Measurements from ENCODE around the gene ARL5A. TPM values are rescaled to one million over a fixed set of nuclear protein-coding genes. Genes with fewer than 3 reads are reported as not detected.

The ARL5A gene
- total and polyA plus RNA-seq, 2 of the 4 experiments (the other 2 are of a cell fraction): 22.3 to 45.5 TPM

- Histone ChIP-seq H3K27ac (ENCODE audit: insufficient read depth, low read length) (peak overlapping the region; percentile 53), H3K4ac (ENCODE audit: low read depth, low read length) (peak overlapping the region; percentile 90), H3K23ac (ENCODE audit: low read depth, low read length) (peak overlapping the region; percentile 96), H4K20me1 (ENCODE audit: insufficient read depth, low read length) (peaks cover 14% of the 10 kb centered on the region), H4K5ac (ENCODE audit: low read depth, low read length) (peak overlapping the region; percentile 9), H2BK20ac (ENCODE audit: low read depth, low read length) (no peak overlapping the region), H3K79me1 (ENCODE audit: low read depth in 1 of 2, low read length in 2 of 2) (peaks cover 6 to 26% of the 10 kb centered on the region in 2 experiments; a peak in 3 of 4 replicates), H4K91ac (ENCODE audit: insufficient read depth, low read depth, low read length) (peak overlapping the region; percentile 74), H2AFZ (replicated peaks; ENCODE audit: low read length, poor library complexity) (peak overlapping the region; percentile 95), H3K9me1 (ENCODE audit: insufficient read depth, low read length) (peaks cover 6% of the 10 kb centered on the region; the same call in 1 of the 2 replicates), H3K4me3 (ENCODE audit: insufficient read depth, low read depth, low read length) (peak overlapping the region; percentile 80), H2BK120ac (ENCODE audit: low read depth, low read length) (no peak overlapping the region; the same call in 1 of the 2 replicates), H2BK15ac (ENCODE audit: low read depth, low read length) (no peak overlapping the region), H3K27me3 (ENCODE audit: control insufficient read depth, insufficient read depth, low read length) (no peaks in the 10 kb centered on the region), H3K4me2 (ENCODE audit: low read depth, low read length) (peak overlapping the region; percentile 95), H3K4me1 (ENCODE audit: control insufficient read depth, insufficient read depth, low read length) (peaks cover 4% of the 10 kb centered on the region), H3K18ac (ENCODE audit: low read depth, low read length) (no peak overlapping the region), H3K14ac (replicated peaks; ENCODE audit: low read depth, low read length) (peak overlapping the region; percentile 94), H2AK5ac (ENCODE audit: low read depth, low read length) (peak overlapping the region; percentile 35; the same call in 1 of the 2 replicates), H3K9me3 (ENCODE audit: control insufficient read depth, insufficient read depth, low read length) (no peaks in the 10 kb centered on the region), H2BK5ac (ENCODE audit: low read depth, low read length, poor library complexity, severe bottlenecking) (peak overlapping the region; percentile 70), H4K8ac (ENCODE audit: low read depth in 2 of 2, low read length in 2 of 2) (peak overlapping the region; percentile 63 to 91; a peak in 2 of 4 replicates), H3K56ac (ENCODE audit: extremely low read depth, insufficient read depth, low read length) (peak overlapping the region; percentile 24; the same call in 1 of the 2 replicates), H2AK9ac (replicated peaks; ENCODE audit: low read depth, low read length, poor library complexity) (peak overlapping the region; percentile 73), H3K9ac (ENCODE audit: low read depth, low read length) (peak overlapping the region; percentile 90), H3K36me3 (ENCODE audit: control insufficient read depth, insufficient read depth, low read length) (no peaks in the 10 kb centered on the region)
- peak; percentile 16 for DNase-seq
- ChIA-PET POLR2A (ENCODE audit: unreplicated experiment) (interaction anchor here (0.8 kb wide), 1 partner anchor 10 kb away, joined by 4 read pairs; no protein-coding TSS in a partner anchor), CTCF (no interaction called here)
- in situ Hi-C loops (cut with MboI; ENCODE audit: low sequenced_read_pairs) (no loop called here), intact Hi-C loops (cut with micrococcal nuclease) (loop anchor here (5.0 kb wide), 1 partner anchor 55 kb away; no protein-coding TSS in a partner anchor), dilution Hi-C loops (cut with HindIII; ENCODE audit: low sequenced_read_pairs, unreplicated experiment) (no loop called here)
- WGBS, 2 experiments (ENCODE audit: extremely low coverage in 2 of 2, insufficient read length in 1 of 2): 2% methylated on average over 8 of the region's 38 CpGs; no CpG with 5 or more reads in 1 of the 2 experiments
- no peak for TF ChIP-seq BHLHE40 (IDR thresholded peaks at IDR 0.05; ENCODE audit: low read depth, low read length)
- no peak for TF ChIP-seq RAD21 (IDR thresholded peaks at IDR 0.05; ENCODE audit: low read length)
- no peak for TF ChIP-seq USF2 (IDR thresholded peaks at IDR 0.05; ENCODE audit: low read depth, low read length)
- no peak for TF ChIP-seq MAFK (IDR thresholded peaks at IDR 0.05; ENCODE audit: low read depth, low read length)
- no peak for TF ChIP-seq RCOR1 (IDR thresholded peaks at IDR 0.05; ENCODE audit: insufficient replicate concordance, low read length)
- 0 out of 2 replicates have a peak, but pooled peaks have one; percentile 64 for TF ChIP-seq CHD1 (IDR thresholded peaks at IDR 0.05; ENCODE audit: low read depth, low read length)
- BruUV-seq (replicated peaks): no TSS peak
- peak; percentile 25 for ATAC-seq (ENCODE audit: low read depth)
Measured at GRCh38 chr2:151827564-151828142, 568 bp downstream of the ARL5A start.

Data from IMR-90 (cell line).